HepG2 (cell line): ENCODE measurements around the gene ELF1. TPM values are rescaled to one million over a fixed set of nuclear protein-coding genes. Genes with fewer than 3 reads are reported as not detected.

Source experiments
- CREBL2 ChIP-seq: sonication (generic); formaldehyde crosslinking; IDR thresholded peaks from 2 replicates; pipeline ENCODE4 v1.8.1; 2023; ENCODE audit warnings: missing genetic modification reagents, mild to moderate bottlenecking, borderline replicate concordance
- HHEX ChIP-seq: IDR thresholded peaks from 2 replicates; pipeline ENCODE4 v1.6.1; 2016; ENCODE audit warnings: control low read depth
- JDP2 ChIP-seq: sonication (generic); formaldehyde crosslinking; IDR thresholded peaks from 2 replicates; pipeline ENCODE4 v1.8.1; 2022; ENCODE audit warnings: missing genetic modification reagents, borderline replicate concordance
- MTERF4 ChIP-seq: sonication (generic); formaldehyde crosslinking; IDR thresholded peaks from 2 replicates; pipeline ENCODE4 v1.8.0; 2023; ENCODE audit warnings: mild to moderate bottlenecking, missing genetic modification reagents
- NR2F1 ChIP-seq, 2 experiments: fragments of 450-650 bp in 1 of 2; formaldehyde crosslinking in 1 of 2; IDR thresholded peaks; 2 replicates each; pipeline versions ENCODE4 v1.5.0 to v1.6.1; 2016 to 2020; ENCODE audit warnings: mild to moderate bottlenecking in 1 of 2, missing compliant biosample characterization in 1 of 2, missing genetic modification reagents in 1 of 2, moderate library complexity in 1 of 2
- RORA ChIP-seq: sonication (generic); formaldehyde crosslinking; IDR thresholded peaks from 2 replicates; pipeline ENCODE4 v1.5.0; 2020; ENCODE audit warnings: mild to moderate bottlenecking, missing genetic modification reagents, moderate library complexity
- RXRB ChIP-seq: IDR thresholded peaks from 2 replicates; pipeline ENCODE4 v1.6.1; 2016; ENCODE audit warnings: borderline replicate concordance, missing genetic modification reagents, missing compliant biosample characterization
- SIX1 ChIP-seq: sonication (generic); formaldehyde crosslinking; IDR thresholded peaks from 2 replicates; pipeline ENCODE4 v1.4.0; 2020; ENCODE audit warnings: missing genetic modification reagents, borderline replicate concordance
- SMAD1 ChIP-seq: sonication (generic); formaldehyde crosslinking; IDR thresholded peaks from 2 replicates; pipeline ENCODE4 v1.4.0; 2020; ENCODE audit warnings: missing genetic modification reagents, low read depth, mild to moderate bottlenecking, borderline replicate concordance
- ZFY ChIP-seq: sonication (generic); formaldehyde crosslinking; IDR thresholded peaks from 2 replicates; pipeline ENCODE4 v1.4.0; 2020; ENCODE audit warnings: missing genetic modification reagents
- ZNF282 ChIP-seq: fragments of 450-650 bp; IDR thresholded peaks from 2 replicates; pipeline ENCODE4 v1.6.1; 2018; ENCODE audit not compliant: partially characterized antibody
- polyA plus RNA-seq, 8 experiments: library from polyadenylated mRNA; depleted of rRNA in 3 of 8; stranded (reverse) in 7 of 8; unstranded in 1 of 8; fragments of >200 nt; fragmentation: Illumina TruSeq in 4 of 8; extraction: Trizol in 4 of 8; gene quantifications; 2 replicates each; pipeline versions ENCODE4 v1.2.1 to v1.2.3, GENCODE V29; 2011 to 2016; ENCODE audit warnings: low read depth in 4 of 8, missing spikeins in 1 of 8, mixed read lengths in 1 of 8; ENCODE audit not compliant: insufficient read depth in 1 of 8
- total RNA-seq, 5 experiments: library from RNA; depleted of rRNA; stranded (reverse); fragments of >200 nt; fragmentation: Illumina TruSeq; extraction: Trizol; gene quantifications; 2 replicates each; pipeline ENCODE4 v1.2.3, GENCODE V29; 2016; ENCODE audit warnings: low read depth in 1 of 5
- TF ChIP-seq, protein P1 (sequence below): sonication (generic); formaldehyde crosslinking; IDR thresholded peaks from 2 replicates; pipeline ENCODE4 v1.4.0; 2020; ENCODE audit warnings: low read depth, mild to moderate bottlenecking, missing genetic modification reagents
- TF ChIP-seq, protein P2 (sequence below): IDR thresholded peaks from 2 replicates; pipeline ENCODE4 v1.6.1; 2018; ENCODE audit warnings: missing genetic modification reagents
- TF ChIP-seq, protein P3 (sequence below): sonication (generic); formaldehyde crosslinking; IDR thresholded peaks from 2 replicates; pipeline ENCODE4 v1.5.0; 2020; ENCODE audit warnings: missing genetic modification reagents
- TF ChIP-seq, protein P4 (sequence below): sonication (generic); formaldehyde crosslinking; IDR thresholded peaks from 2 replicates; pipeline ENCODE4 v1.4.0; 2020; ENCODE audit warnings: mild to moderate bottlenecking, missing genetic modification reagents

Gene ELF1
- total and polyA plus RNA-seq, 2 of the 13 experiments (the other 11 are each of a cell fraction or from before 2014, with no cell fraction given) = 24.6 to 71.5 TPM

GRCh38 chr13:41060082-41060723 lies 41.1 kb upstream of the ELF1 start (continued):
- TF ChIP-seq NR2F1 (CRISPR knock-in tag; IDR thresholded peaks at IDR 0.05) (no peak), ZNF282 (no peak), SMAD1 (CRISPR knock-in tag) (no peak), JDP2 (0 out of 2 replicates have a peak, but pooled peaks have one; percentile 23), ZFY (CRISPR knock-in tag) (peak; percentile 81), RORA (no peak), SIX1 (CRISPR knock-in tag) (no peak), RXRB (CRISPR knock-in tag) (peak; percentile 35; the same call in 1 of the 2 replicates), MTERF4 (CRISPR knock-in tag) (peak; percentile 61; the same call in 1 of the 2 replicates), CREBL2 (CRISPR knock-in tag) (no peak), HHEX (CRISPR knock-in tag) (no peak)
- TF ChIP-seq, protein P1, sequence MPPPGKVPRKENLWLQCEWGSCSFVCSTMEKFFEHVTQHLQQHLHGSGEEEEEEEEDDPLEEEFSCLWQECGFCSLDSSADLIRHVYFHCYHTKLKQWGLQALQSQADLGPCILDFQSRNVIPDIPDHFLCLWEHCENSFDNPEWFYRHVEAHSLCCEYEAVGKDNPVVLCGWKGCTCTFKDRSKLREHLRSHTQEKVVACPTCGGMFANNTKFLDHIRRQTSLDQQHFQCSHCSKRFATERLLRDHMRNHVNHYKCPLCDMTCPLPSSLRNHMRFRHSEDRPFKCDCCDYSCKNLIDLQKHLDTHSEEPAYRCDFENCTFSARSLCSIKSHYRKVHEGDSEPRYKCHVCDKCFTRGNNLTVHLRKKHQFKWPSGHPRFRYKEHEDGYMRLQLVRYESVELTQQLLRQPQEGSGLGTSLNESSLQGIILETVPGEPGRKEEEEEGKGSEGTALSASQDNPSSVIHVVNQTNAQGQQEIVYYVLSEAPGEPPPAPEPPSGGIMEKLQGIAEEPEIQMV = no peak; the same call in 1 of the 2 replicates
- TF ChIP-seq, protein P2, sequence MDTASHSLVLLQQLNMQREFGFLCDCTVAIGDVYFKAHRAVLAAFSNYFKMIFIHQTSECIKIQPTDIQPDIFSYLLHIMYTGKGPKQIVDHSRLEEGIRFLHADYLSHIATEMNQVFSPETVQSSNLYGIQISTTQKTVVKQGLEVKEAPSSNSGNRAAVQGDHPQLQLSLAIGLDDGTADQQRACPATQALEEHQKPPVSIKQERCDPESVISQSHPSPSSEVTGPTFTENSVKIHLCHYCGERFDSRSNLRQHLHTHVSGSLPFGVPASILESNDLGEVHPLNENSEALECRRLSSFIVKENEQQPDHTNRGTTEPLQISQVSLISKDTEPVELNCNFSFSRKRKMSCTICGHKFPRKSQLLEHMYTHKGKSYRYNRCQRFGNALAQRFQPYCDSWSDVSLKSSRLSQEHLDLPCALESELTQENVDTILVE = peak; percentile 80
- TF ChIP-seq, protein P3, sequence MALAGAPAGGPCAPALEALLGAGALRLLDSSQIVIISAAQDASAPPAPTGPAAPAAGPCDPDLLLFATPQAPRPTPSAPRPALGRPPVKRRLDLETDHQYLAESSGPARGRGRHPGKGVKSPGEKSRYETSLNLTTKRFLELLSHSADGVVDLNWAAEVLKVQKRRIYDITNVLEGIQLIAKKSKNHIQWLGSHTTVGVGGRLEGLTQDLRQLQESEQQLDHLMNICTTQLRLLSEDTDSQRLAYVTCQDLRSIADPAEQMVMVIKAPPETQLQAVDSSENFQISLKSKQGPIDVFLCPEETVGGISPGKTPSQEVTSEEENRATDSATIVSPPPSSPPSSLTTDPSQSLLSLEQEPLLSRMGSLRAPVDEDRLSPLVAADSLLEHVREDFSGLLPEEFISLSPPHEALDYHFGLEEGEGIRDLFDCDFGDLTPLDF (CRISPR knock-in tag) = peak; percentile 20; the same call in 1 of the 2 replicates
- TF ChIP-seq, protein P4, sequence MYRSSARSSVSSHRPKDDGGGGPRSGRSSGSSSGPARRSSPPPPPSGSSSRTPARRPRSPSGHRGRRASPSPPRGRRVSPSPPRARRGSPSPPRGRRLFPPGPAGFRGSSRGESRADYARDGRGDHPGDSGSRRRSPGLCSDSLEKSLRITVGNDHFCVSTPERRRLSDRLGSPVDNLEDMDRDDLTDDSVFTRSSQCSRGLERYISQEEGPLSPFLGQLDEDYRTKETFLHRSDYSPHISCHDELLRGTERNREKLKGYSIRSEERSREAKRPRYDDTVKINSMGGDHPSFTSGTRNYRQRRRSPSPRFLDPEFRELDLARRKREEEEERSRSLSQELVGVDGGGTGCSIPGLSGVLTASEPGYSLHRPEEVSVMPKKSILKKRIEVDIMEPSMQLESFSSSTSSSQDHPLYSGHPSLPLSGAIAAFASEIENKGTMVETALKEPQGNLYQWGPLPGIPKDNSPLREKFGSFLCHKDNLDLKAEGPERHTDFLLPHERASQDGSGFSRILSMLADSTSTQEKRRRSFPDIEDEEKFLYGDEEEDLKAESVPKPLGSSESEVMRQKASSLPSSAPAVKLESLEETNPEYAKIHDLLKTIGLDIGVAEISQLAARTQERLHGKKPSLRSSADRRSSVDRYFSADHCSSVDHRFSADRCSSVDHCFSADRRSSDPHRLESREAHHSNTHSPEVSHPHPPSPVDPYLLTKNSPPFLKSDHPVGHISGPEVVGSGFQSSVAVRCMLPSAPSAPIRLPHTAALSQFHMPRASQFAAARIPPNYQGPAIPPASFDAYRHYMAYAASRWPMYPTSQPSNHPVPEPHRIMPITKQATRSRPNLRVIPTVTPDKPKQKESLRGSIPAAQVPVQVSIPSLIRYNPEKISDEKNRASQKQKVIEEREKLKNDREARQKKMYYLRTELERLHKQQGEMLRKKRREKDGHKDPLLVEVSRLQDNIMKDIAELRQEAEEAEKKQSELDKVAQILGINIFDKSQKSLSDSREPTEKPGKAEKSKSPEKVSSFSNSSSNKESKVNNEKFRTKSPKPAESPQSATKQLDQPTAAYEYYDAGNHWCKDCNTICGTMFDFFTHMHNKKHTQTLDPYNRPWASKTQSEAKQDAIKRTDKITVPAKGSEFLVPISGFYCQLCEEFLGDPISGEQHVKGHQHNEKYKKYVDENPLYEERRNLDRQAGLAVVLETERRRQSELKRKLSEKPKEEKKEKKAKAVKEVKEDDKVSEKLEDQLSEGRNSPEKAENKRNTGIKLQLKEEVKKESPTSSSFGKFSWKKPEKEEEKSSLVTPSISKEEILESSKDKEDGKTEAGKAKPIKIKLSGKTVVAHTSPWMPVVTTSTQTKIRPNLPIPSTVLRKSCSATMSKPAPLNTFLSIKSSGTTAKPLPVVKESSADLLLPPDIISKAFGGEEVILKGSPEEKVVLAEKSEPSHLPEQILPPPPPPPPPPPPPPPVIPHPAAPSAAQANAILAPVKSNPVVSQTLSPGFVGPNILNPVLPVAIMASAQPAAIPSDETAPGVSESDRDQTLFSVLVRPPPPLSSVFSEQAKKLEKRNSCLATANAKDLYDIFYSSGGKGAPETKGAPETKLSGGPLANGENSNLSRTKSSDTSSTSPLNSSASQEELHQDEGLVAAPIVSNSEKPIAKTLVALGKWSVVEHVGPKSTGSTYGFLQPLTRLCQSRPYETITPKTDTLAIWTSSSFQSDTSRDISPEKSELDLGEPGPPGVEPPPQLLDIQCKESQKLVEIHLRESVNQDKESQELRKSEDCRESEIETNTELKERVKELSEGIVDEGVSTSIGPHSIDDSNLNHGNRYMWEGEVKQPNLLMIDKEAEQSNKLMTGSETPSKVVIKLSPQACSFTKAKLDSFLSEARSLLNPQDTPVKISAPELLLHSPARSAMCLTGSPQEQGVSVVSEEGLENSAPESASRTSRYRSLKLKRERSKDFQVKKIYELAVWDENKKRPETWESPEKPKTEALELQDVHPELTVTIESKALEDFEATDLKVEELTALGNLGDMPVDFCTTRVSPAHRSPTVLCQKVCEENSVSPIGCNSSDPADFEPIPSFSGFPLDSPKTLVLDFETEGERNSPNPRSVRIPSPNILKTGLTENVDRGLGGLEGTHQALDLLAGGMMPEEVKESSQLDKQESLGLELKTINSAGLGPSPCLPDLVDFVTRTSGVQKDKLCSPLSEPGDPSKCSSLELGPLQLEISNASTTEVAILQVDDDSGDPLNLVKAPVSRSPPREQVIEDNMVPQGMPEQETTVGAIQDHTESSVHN (CRISPR knock-in tag) = 0 out of 2 replicates have a peak, but pooled peaks have one; percentile 36
